Muscle layer of duodenum (tissue), 2 donors: ENCODE data around the gene RFX8.

Experiments
- H3K27ac ChIP-seq: one replicate; pipeline ENCODE4 v1.7.0; 2013; ENCODE audit warnings: mild to moderate bottlenecking, low read length
- H3K27me3 ChIP-seq: one replicate; pipeline ENCODE4 v1.7.0; 2013; ENCODE audit warnings: low read depth, mild to moderate bottlenecking, control low read depth, low read length
- H3K36me3 ChIP-seq, 2 donors: one replicate each; pipeline ENCODE4 v1.7.0; 2013; ENCODE audit warnings: low read length in 2 of 2, control low read depth in 1 of 2, mild to moderate bottlenecking in 1 of 2; ENCODE audit not compliant: insufficient read depth in 2 of 2, control insufficient read depth in 1 of 2
- H3K4me1 ChIP-seq, 2 donors: one replicate each; pipeline ENCODE4 v1.7.0; 2013; ENCODE audit warnings: low read length in 2 of 2, mild to moderate bottlenecking in 2 of 2, control low read depth in 1 of 2, moderate library complexity in 1 of 2; ENCODE audit not compliant: insufficient read depth in 2 of 2, control insufficient read depth in 1 of 2
- H3K4me3 ChIP-seq, 2 donors: one replicate each; pipeline ENCODE4 v1.7.0; 2013; ENCODE audit warnings: low read length in 2 of 2, low read depth in 1 of 2, mild to moderate bottlenecking in 1 of 2
- H3K9me3 ChIP-seq, 2 donors: one replicate each; pipeline ENCODE4 v1.7.0; 2013; ENCODE audit warnings: low read length in 2 of 2, control low read depth in 1 of 2, mild to moderate bottlenecking in 1 of 2; ENCODE audit not compliant: control insufficient read depth in 1 of 2
- donor health status: healthy.

The RFX8 gene

DNA sequence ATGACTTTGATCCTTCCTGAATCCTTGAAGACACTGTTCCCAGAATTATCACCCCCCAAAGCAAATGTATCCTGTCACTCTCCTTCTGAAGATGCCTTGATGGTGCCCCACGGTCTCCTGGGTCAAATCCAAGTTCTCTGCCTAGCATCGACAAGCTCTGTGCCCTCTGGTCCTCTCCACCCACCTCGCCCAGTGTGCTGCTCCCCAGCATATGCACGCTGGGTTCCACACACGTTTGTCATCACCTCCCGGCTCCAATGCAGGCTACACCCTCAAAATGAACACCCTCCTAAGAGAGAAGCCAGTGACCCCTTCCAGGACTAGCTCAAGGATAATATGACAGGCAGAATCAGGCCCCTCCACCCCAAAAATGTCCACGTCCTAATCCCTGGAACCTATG, 48.1 kb downstream of the RFX8 start:
- Histone ChIP-seq H3K4me1 (no peaks in the 10 kb centered on the region), H3K36me3 (no peaks in the 10 kb centered on the region), H3K4me3 (no peak overlapping the region), H3K27ac (no peak overlapping the region), H3K9me3 (no peaks in the 10 kb centered on the region), H3K27me3 (no peaks in the 10 kb centered on the region)

DNA sequence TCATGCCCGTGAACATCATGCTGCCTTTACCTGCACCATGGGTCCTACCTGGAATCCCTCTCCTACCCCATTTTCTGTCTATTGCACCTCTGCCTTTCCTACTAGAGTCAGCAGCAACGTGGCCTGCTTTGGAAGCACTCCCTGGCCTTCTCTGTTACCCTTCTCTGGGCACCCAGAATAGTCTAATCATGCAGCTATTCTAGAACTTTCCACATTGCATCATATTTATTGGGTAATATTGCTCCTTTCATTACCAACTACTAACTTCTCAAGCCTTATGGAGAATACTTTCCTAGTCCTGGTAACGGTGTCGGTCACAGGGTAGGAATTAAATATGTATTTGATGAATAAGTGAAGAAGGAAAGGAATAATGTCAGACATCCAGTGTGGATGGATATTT, 54.3 kb downstream of the RFX8 start:
- no peaks in the 10 kb centered on the region for H3K27me3 ChIP-seq
- no peaks in the 10 kb centered on the region for H3K36me3 ChIP-seq

DNA sequence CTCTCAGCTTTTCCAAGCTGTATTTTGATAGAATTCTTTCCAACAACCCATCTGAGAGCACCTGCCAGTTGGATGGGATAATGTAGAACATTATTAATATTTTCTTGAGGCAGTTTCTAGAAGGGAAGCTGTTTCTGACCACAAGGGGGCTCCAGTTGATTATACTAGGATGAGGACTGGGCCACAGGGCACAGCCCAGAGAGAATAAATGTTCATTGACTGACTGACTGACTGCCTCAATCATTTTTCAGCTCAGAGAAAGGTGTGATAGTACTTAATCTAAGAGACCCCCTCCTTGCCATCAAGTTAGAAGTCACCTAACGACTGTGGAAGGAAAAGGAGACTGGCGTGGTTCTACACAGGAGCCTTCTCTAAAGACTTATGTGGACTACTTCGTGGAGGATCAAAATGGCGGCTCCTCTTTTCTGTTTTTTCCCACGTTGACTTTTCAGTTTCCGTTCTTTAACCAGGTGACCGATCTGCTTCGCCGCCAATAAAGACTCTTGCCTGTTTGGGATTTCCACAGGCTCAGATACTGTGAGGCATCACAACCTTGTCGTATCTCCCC, 55.7 kb downstream of the RFX8 start:
- no peak overlapping the region for H3K4me3 ChIP-seq
- H3K27me3 ChIP-seq = no peaks in the 10 kb centered on the region
- H3K9me3 ChIP-seq = no peaks in the 10 kb centered on the region
- no peaks in the 10 kb centered on the region for H3K36me3 ChIP-seq
- H3K4me1 ChIP-seq = no peaks in the 10 kb centered on the region
- no peak overlapping the region for H3K27ac ChIP-seq

More for the DNA sequence above, 54.3 kb downstream of the RFX8 start:
- Histone ChIP-seq H3K4me1 (no peaks in the 10 kb centered on the region), H3K27ac (no peak overlapping the region), H3K9me3 (no peaks in the 10 kb centered on the region), H3K4me3 (no peak overlapping the region)

DNA sequence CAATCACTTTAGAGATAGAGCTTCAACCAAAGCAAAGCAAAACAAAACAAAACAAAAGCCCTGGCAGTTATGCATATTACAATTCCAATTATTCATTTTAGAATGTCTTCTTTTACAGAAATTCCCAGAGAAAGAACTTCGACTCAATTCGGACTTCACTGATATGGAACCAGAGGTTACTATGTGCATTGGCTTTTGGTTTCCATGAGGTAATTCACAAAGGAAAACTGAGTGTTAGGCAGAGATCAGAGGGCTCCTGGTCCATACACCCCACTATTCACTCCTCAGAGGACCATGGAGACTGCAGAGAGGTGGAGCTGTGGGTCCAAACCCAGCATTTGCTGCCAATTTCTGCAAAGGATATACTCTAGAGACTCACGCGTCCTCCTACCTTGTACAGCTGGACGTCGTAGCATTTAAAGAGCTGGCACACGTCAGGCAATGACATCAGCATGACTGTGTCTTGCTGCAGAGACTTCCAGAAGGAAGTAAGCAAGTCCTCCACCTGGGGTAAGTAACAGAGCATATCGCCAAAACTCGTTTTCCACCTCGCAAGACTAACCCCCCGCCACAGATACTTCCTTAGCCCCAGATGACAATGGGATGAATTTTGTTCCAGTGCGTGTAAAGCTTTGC, 56.3 kb downstream of the RFX8 start:
- no peak overlapping the region for H3K4me3 ChIP-seq
- H3K36me3 ChIP-seq = no peaks in the 10 kb centered on the region
- H3K4me1 ChIP-seq = no peaks in the 10 kb centered on the region
- H3K9me3 ChIP-seq = no peaks in the 10 kb centered on the region
- no peaks in the 10 kb centered on the region for H3K27me3 ChIP-seq
- no peak overlapping the region for H3K27ac ChIP-seq

DNA sequence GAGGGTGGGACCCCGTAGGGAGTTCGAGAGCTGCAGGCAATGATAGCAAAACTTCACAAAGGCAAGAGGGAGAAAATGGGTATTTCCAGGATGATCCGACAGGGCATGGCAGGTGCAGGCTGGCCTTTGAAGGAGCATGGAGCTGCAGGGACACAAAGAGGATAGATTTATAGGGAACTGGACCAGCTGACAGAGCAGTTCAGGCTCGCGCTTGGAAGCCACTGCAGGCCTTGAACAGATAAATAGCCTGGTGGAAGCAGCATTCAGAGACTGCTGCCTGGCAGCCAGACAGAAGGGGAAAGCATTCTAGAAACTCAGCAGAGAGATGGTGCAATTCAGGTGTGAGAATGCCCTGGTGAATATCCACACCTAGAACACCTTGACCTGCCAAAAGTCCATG, 58.3 kb downstream of the RFX8 start:
- Histone ChIP-seq H3K36me3 (no peaks in the 10 kb centered on the region), H3K4me1 (no peaks in the 10 kb centered on the region), H3K27ac (no peak overlapping the region), H3K9me3 (no peaks in the 10 kb centered on the region), H3K27me3 (no peaks in the 10 kb centered on the region), H3K4me3 (no peak overlapping the region)

DNA sequence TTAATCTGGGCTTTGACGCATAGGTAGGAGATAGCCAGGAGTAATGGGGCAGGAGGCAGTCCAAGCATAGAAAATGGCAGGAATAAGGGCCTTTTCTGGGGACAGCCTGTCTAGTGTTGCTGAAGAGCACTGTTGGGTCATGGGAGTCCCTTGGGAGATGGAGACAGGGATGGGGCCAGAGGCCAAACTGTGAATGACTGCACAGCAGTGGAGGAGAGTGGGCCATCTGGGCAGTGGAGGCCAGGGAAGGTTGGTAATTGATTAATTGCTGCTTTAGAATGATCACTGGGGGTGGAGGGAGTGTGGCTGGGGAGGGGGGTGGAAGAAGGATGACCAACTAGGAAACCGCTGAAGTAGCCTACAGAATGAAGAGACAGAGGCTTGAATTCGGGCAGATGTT, 59.0 kb downstream of the RFX8 start:
- Histone ChIP-seq H3K27me3 (no peaks in the 10 kb centered on the region), H3K27ac (no peak overlapping the region), H3K4me1 (no peaks in the 10 kb centered on the region), H3K4me3 (no peak overlapping the region), H3K9me3 (no peaks in the 10 kb centered on the region), H3K36me3 (no peaks in the 10 kb centered on the region)

DNA sequence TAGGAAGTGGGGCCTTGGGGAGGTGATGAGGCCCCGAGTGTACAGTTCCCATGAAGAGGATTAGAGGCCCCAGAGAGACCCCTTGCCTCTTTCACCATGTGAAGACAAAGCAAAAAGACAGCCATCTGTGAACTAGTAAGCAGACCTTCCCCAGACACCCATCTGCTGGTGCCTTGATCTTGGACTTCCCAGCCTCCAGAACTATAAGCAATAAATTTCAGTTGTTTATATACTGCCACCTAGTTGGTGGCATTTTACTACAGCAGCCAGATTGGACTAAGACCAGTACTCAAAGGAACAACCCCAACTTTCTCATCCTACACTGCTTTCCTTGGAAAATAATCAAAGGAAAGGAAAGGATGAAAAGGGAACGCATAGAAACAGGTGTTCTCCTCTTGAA, 59.7 kb downstream of the RFX8 start:
- Histone ChIP-seq H3K27ac (no peak overlapping the region), H3K4me3 (no peak overlapping the region), H3K27me3 (no peaks in the 10 kb centered on the region), H3K36me3 (no peaks in the 10 kb centered on the region), H3K4me1 (no peaks in the 10 kb centered on the region), H3K9me3 (no peaks in the 10 kb centered on the region)

DNA sequence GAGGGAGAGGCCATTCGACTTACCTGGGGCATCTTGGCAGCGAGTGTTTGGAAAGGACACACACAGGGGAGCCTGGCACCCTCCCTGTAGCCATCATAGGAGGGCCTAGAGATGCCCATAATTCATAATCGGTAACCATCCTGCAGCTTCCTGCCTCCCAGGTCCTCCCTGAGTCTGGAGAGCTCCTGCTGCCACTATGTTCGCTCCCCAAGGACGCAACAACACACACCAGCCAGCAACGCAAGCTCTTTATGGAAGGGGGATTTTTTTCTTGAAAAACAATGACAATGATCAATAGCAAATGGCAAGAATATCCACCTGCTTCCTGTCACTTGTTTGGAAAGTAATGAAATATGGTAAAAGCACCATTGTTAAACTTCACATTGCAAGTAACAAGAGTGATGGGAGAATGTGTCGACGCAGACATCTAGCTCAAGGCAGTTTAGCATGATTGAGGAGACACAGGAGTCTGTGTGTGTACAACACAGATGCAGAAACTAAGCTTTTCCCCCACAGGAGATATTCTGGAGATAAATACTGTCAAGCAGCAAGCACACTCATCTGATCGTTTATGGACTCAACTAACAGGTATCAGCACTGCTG, 62.7 kb downstream of the RFX8 start:
- Histone ChIP-seq H3K9me3 (no peaks in the 10 kb centered on the region), H3K27me3 (no peaks in the 10 kb centered on the region), H3K27ac (no peak overlapping the region), H3K36me3 (no peaks in the 10 kb centered on the region), H3K4me1 (no peaks in the 10 kb centered on the region), H3K4me3 (no peak overlapping the region)

DNA sequence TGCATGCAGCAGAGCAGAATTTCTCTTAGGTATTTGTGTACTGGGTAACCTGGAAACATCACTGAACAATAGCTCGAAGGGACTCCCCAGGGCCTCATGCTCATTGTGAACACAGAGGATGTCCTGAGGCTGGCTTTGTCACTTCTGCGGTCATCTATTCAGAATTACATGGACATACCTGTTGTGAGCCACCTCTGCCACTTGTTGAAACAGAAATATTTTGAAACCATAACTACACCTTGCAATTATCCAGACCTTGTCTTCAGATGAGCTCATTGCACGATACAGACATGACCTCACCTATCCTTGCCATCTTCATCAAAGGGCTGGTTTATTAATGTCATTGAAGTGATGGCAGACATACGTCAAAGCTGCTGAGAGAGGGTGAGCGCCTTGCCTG, 64.2 kb downstream of the RFX8 start:
- H3K27me3 ChIP-seq = no peaks in the 10 kb centered on the region
- H3K36me3 ChIP-seq = no peaks in the 10 kb centered on the region
- H3K4me1 ChIP-seq = no peaks in the 10 kb centered on the region
- H3K4me3 ChIP-seq = no peak overlapping the region
- no peaks in the 10 kb centered on the region for H3K9me3 ChIP-seq
- no peak overlapping the region for H3K27ac ChIP-seq

DNA sequence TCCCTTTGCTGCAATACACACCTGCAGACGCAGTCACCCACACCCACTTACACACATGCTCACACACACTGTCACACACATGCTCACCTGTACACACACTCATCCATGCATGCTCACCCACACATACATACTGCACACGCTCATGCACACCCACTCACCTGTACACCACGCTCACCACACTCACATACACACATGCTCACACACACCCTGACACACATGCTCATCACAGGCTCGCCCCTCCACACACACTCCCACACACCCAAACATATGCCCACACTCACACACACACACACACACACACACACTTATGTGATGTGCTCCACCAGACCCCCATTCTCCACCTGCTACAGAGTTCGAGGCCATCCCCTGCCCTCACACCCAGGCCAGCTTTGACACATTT, 64.8 kb downstream of the RFX8 start:
- no peak overlapping the region for H3K4me3 ChIP-seq
- H3K27me3 ChIP-seq = no peaks in the 10 kb centered on the region
- H3K9me3 ChIP-seq = no peaks in the 10 kb centered on the region
- H3K36me3 ChIP-seq = no peaks in the 10 kb centered on the region
- H3K27ac ChIP-seq = no peak overlapping the region
- no peaks in the 10 kb centered on the region for H3K4me1 ChIP-seq

DNA sequence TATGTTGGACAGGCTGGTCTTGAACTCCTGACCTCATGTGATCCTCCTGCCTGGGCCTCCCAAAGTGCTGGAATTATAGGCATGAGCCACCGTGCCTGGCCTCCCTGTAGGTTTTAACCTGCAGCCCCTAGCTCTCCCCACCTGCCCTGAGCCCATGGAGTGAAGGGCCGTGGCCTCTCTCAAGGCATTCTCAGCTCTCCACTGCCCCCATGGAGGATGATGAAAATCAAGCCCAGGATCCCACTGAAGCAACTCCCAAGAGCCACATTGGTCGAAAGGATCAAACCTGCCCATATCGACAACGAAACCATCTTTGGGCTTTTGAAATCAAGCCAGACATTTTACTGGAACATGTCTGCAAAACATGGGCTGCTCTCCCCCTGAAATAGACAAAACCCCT, 65.2 kb downstream of the RFX8 start:
- Histone ChIP-seq H3K4me3 (no peak overlapping the region), H3K9me3 (no peaks in the 10 kb centered on the region), H3K4me1 (no peaks in the 10 kb centered on the region), H3K36me3 (no peaks in the 10 kb centered on the region), H3K27ac (no peak overlapping the region), H3K27me3 (no peaks in the 10 kb centered on the region)

DNA sequence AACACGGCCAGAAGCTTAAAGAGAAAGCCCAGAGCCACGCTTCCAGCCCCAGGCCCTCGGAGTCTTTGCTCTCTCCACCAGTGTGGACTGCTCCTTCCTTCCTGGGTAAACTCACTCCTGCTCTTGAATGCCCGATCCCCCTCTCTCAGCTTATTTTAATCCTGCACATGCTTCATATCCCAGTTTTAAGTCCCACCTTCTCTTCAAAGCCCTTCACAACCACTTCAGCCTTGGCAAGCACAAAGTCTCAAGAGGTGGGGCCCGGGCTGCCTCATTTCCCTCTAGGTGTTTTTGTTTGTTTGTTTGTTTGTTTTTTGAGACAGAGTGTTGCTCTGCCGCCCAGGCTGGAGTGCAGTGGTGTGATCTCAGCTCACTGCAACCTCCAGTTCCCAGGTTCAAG, 66.0 kb downstream of the RFX8 start:
- no peak overlapping the region for H3K27ac ChIP-seq
- H3K27me3 ChIP-seq = no peaks in the 10 kb centered on the region
- no peaks in the 10 kb centered on the region for H3K9me3 ChIP-seq
- H3K4me3 ChIP-seq = no peak overlapping the region
- no peaks in the 10 kb centered on the region for H3K4me1 ChIP-seq
- H3K36me3 ChIP-seq = no peaks in the 10 kb centered on the region
